ENCODE results near the gene PCYT2. TPM values are rescaled to one million over a fixed set of nuclear protein-coding genes. Genes with fewer than 3 reads are reported as not detected.

PCYT2 gene
- total RNA-seq (10 to 100 TPM in 5 of 6 donors, 1 to 10 TPM in 1; 9.0 to 20.7 (median 15.0) TPM), polyA plus RNA-seq (10 to 100 TPM; 22.3 to 35.3 TPM)

- intact Hi-C loops (cut with DNase I), result no loop called here
- TF ChIP-seq CTCF (IDR thresholded peaks at IDR 0.05), result peak in 2 of 4 donors; percentile 10 to 31
Observed at GRCh38 chr17:81911277-81911961, at the start of gene PCYT2. PCYT2 (minus strand) TSS chr17:81911399; CDS start chr17:81911355, 44 bp downstream.

GRCh38 chr17:81960130-81960958 is 49.1 kb upstream of the PCYT2 start:
- WGBS, 2 donors, result 4 to 5% methylated on average over 38 to 98 of the region's 98 CpGs

More at GRCh38 chr17:81911277-81911961, at the start of gene PCYT2:
- Histone ChIP-seq H3K27me3 (no peaks in the 10 kb centered on the region), H3K4me1 (peaks cover 7 to 11% (median 10%) of the 10 kb centered on the region in 3 donors), H3K36me3 (peaks cover 0 to 19% (median 15%) of the 10 kb centered on the region in 3 donors), H3K9me3 (no peaks in the 10 kb centered on the region), H3K4me3 (peak within 1 kb of the TSS; percentile 69 to 92 (median 76)), H3K27ac (peak within 1 kb of the TSS in 3 of 4 donors; percentile 28 to 68 (median 41))
- peak; percentile 95 to 97 (median 96) for ATAC-seq
- FAIRE-seq, result no peak
- WGBS, 2 donors, result 2% methylated on average over 51 to 84 of the region's 84 CpGs
- DNase-seq, result peak; percentile 95 to 99 (median 97)

DNA sequence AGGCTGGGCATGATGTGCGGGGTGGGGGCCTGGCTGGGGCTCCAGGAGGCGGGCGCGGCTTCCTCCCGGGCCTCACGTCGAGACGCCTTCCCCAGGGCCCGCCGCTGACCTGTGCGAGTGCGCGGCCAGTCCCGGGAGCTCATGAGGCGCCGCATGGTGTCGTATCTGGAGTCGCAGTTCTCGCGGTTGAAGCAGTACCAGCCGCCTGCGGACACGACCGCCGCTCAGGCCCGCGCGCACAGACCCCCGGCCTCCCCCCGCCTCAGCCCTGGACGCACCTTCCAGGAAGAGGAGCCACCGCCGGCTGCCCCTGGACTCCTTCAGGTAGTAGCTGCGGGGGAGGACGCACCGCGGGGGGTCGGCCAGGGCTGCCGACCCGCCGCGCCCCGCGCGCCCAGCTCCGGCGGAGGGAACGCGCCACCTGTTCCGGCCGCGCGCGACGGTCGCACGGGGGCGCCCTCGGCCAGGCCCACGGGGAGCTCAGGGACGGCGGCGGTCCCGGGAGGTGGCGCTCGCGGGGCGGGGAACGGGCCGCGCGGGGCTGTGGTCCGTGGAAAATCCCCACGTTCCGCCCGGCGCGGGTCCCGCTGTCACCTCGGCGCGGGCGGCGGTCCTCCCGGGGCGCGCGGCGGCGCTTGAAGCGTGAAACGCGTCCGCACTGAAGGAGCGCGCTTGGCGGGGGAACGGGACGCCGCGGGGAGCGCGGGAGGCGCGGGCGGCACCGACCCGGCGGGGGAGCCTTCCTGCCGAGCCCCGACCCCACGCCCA is 48.3 kb upstream of the PCYT2 start:
- Histone ChIP-seq H3K4me3 (peak overlapping the region in 2 of 4 donors; percentile 36 to 48), H3K27ac (no peak overlapping the region), H3K36me3 (no peaks in the 10 kb centered on the region), H3K9me3 (no peaks in the 10 kb centered on the region), H3K4me1 (peaks cover 5 to 11% (median 5%) of the 10 kb centered on the region in 3 donors), H3K27me3 (peaks cover 0 to 9% (median 5%) of the 10 kb centered on the region in 4 donors)
- WGBS, 2 donors, result 2% methylated on average over 48 to 112 of the region's 112 CpGs
- TF ChIP-seq CTCF (IDR thresholded peaks at IDR 0.05), result peak; percentile 23 to 69 (median 60)
- intact Hi-C loops (cut with DNase I), result loop anchor here in 2 of 3 donors (5.0 to 10.0 kb wide), 2 partner anchors 55 to 58 kb away; no protein-coding TSS in a partner anchor
- FAIRE-seq (no peak), DNase-seq (peak; percentile 54 to 95 (median 78)), ATAC-seq (peak; percentile 92 to 97 (median 93))

More at GRCh38 chr17:81960130-81960958, 49.1 kb upstream of the PCYT2 start:
- DNase-seq (peak in 2 of 6 donors; percentile 47 to 83), FAIRE-seq (no peak), ATAC-seq (peak in 3 of 4 donors; percentile 2 to 21 (median 17))
- no peaks in the 10 kb centered on the region for H3K9me3 ChIP-seq
- TF ChIP-seq CTCF (IDR thresholded peaks at IDR 0.05), result no peak
- intact Hi-C loops (cut with DNase I), result loop anchor here in 1 of 3 donors (5.0 kb wide), 1 partner anchor 57 kb away; no protein-coding TSS in a partner anchor
- H3K4me1 ChIP-seq, result peaks cover 5 to 11% (median 5%) of the 10 kb centered on the region in 3 donors
- H3K27ac ChIP-seq, result no peak overlapping the region
- peaks cover 0 to 9% (median 5%) of the 10 kb centered on the region in 4 donors for H3K27me3 ChIP-seq
- peak overlapping the region in 2 of 4 donors; percentile 36 to 48 for H3K4me3 ChIP-seq
- no peaks in the 10 kb centered on the region for H3K36me3 ChIP-seq

DNA sequence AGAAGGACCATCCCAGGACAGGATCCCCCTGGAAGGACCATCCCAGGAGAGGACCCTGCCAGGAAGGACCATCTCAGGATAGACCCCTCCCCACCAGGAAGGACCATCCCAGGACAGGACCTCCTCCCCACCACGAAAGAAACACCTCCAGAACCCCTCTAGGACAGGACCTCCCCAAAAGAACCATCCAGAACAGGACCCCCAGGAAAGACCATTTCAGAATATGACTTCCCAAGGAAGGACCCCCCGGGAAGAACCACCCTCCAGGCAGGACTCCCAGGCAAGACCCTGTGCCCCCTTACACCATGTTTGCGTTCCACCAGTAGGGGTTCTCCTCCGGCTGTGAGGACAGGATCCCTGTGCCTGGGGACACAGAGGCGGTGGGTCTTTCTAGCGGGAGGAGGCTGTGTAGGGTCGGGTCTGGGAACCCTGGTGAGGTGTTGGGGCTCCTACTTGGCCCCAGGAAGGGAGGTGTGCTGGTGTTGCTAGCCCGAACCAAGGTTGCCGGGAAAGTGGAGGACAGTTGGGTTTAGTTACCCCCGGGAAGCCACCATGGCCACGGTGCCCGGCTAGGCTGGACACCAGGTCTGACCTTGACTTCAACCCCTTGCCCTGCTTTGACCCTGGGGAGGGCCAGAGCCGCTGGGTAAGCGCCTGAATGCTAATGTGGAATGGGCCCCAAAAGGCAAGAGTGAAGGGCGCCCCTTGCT is 47.6 kb upstream of the PCYT2 start:
- intact Hi-C loops (cut with DNase I), result loop anchor here in 1 of 3 donors (10.0 kb wide), 1 partner anchor 56 kb away; no protein-coding TSS in a partner anchor
- no peaks in the 10 kb centered on the region for H3K36me3 ChIP-seq
- H3K4me3 ChIP-seq, result peak overlapping the region in 1 of 4 donors; percentile 48
- ATAC-seq, result no peak
- no peak overlapping the region for H3K27ac ChIP-seq
- WGBS, 2 donors, result 46 to 50% methylated on average over 15 of the region's 15 CpGs
- FAIRE-seq, result no peak
- no peak for TF ChIP-seq CTCF (IDR thresholded peaks at IDR 0.05)
- no peak for DNase-seq
- no peaks in the 10 kb centered on the region for H3K9me3 ChIP-seq
- peaks cover 0 to 9% (median 5%) of the 10 kb centered on the region in 4 donors for H3K27me3 ChIP-seq
- peaks cover 5 to 11% (median 5%) of the 10 kb centered on the region in 3 donors for H3K4me1 ChIP-seq
